Tibial nerve (tissue), 4 donors: ENCODE measurements around the gene TBC1D22A. TPM values are rescaled to one million over a fixed set of nuclear protein-coding genes. Genes with fewer than 3 reads are reported as not detected.

Source experiments
- DNase-seq, 2 donors: peaks; one replicate each; pipeline ENCODE4 v3.0.0-alpha.2; 2019; ENCODE audit warnings: low spot score in 2 of 2
- H3K27ac ChIP-seq, 4 donors: fragments of 200-600 bp; sonication (generic) in 3 of 4; one replicate each; pipeline ENCODE4 v1.5.1; 2017 to 2019; ENCODE audit warnings: mild to moderate bottlenecking in 1 of 4
- H3K27me3 ChIP-seq, 2 donors: fragments of 200-600 bp; sonication (generic) in 1 of 2; one replicate each; pipeline versions ENCODE4 v1.5.1 to v1.6.0; 2017 to 2019
- H3K36me3 ChIP-seq, 3 donors: fragments of 200-600 bp; sonication (generic); one replicate each; pipeline ENCODE4 v1.5.1; 2018 to 2019
- H3K4me1 ChIP-seq, 4 donors: fragments of 200-600 bp; sonication (generic) in 3 of 4; one replicate each; pipeline ENCODE4 v1.5.1; 2017 to 2019
- H3K4me3 ChIP-seq, 4 donors: fragments of 200-600 bp; sonication (generic) in 3 of 4; one replicate each; pipeline ENCODE4 v1.5.1; 2017 to 2019; ENCODE audit warnings: mild to moderate bottlenecking in 1 of 4, moderate library complexity in 1 of 4
- H3K9me3 ChIP-seq, 4 donors: fragments of 200-600 bp; sonication (generic) in 3 of 4; one replicate each; pipeline ENCODE4 v1.5.1; 2017 to 2019
- CTCF ChIP-seq, 5 experiments: fragments of 200-600 bp in 3 of 5; fragments of 450-650 bp in 2 of 5; sonication (generic) in 3 of 5; IDR thresholded peaks; one replicate each; pipeline ENCODE4 v1.5.1; 2016 to 2019; ENCODE audit warnings: antibody characterized with exemption in 5 of 5, mild to moderate bottlenecking in 3 of 5, moderate library complexity in 2 of 5
- EP300 ChIP-seq, 2 donors: sonication (generic); formaldehyde crosslinking; IDR thresholded peaks; one replicate each; pipeline ENCODE4 v1.6.1; 2017; ENCODE audit warnings: antibody characterized with exemption in 2 of 2, mild to moderate bottlenecking in 1 of 2
- POLR2A ChIP-seq, 2 donors: fragments of 450-650 bp; IDR thresholded peaks; one replicate each; pipeline ENCODE4 v1.6.1; 2017; ENCODE audit warnings: antibody characterized with exemption in 2 of 2, mild to moderate bottlenecking in 2 of 2, moderate library complexity in 2 of 2
- WGBS, 2 donors: methylation state at CpG; one replicate each; pipeline ENCODE4 v1.1.5; 2018; 5-methylcytosine and 5-hydroxymethylcytosine counted together
- total RNA-seq, 4 donors: library from RNA; depleted of rRNA; stranded (reverse); fragments of >200 nt; gene quantifications; one replicate each; pipeline ENCODE4 v1.1.0, GENCODE V29; 2016

Gene TBC1D22A
- total RNA-seq, 4 donors from 2014 or later, result 27.3 to 35.4 (median 29.3) TPM

GRCh38 chr22:47219789-47220188, 457.3 kb downstream of the TBC1D22A start:
- Histone ChIP-seq H3K36me3 (no peaks in the 10 kb centered on the region), H3K27me3 (no peaks in the 10 kb centered on the region), H3K9me3 (no peaks in the 10 kb centered on the region), H3K4me3 (no peak overlapping the region), H3K4me1 (no peaks in the 10 kb centered on the region), H3K27ac (no peak overlapping the region)
- no peak for TF ChIP-seq EP300 (IDR thresholded peaks at IDR 0.05)
- TF ChIP-seq CTCF (IDR thresholded peaks at IDR 0.05), result no peak
- TF ChIP-seq POLR2A (IDR thresholded peaks at IDR 0.05), result no peak
- 93 to 96% methylated on average over 10 of the region's 10 CpGs for WGBS, 2 donors
- DNase-seq, result no peak

GRCh38 chr22:47220752-47221151, 458.3 kb downstream of the TBC1D22A start:
- TF ChIP-seq CTCF (IDR thresholded peaks at IDR 0.05), result no peak
- no peak for TF ChIP-seq EP300 (IDR thresholded peaks at IDR 0.05)
- no peak for TF ChIP-seq POLR2A (IDR thresholded peaks at IDR 0.05)
- no peaks in the 10 kb centered on the region for H3K27me3 ChIP-seq
- H3K4me1 ChIP-seq, result no peaks in the 10 kb centered on the region
- H3K36me3 ChIP-seq, result no peaks in the 10 kb centered on the region
- H3K9me3 ChIP-seq, result no peaks in the 10 kb centered on the region
- no peak overlapping the region for H3K4me3 ChIP-seq
- 81 to 87% methylated on average over 5 of the region's 5 CpGs for WGBS, 2 donors
- DNase-seq, result no peak
- no peak overlapping the region for H3K27ac ChIP-seq

GRCh38 chr22:47221840-47222615, 459.6 kb downstream of the TBC1D22A start:
- no peaks in the 10 kb centered on the region for H3K36me3 ChIP-seq
- 57 to 58% methylated on average over 20 of the region's 20 CpGs for whole genome bisulfite sequencing, 2 donors
- no peaks in the 10 kb centered on the region for H3K27me3 ChIP-seq
- H3K9me3 ChIP-seq, result no peaks in the 10 kb centered on the region
- no peaks in the 10 kb centered on the region for H3K4me1 ChIP-seq
- no peak overlapping the region for H3K4me3 ChIP-seq
- no peak for DNase-seq
- TF ChIP-seq EP300 (IDR thresholded peaks at IDR 0.05) (no peak), POLR2A (IDR thresholded peaks at IDR 0.05) (no peak), CTCF (IDR thresholded peaks at IDR 0.05) (no peak)
- H3K27ac ChIP-seq, result no peak overlapping the region

Other genes starting within 250 kb of the TBC1D22A start
- 1 to 10 TPM; 1.0 to 5.9 (median 2.6) TPM for gene CELSR1, start 225.0 kb upstream of the TBC1D22A start, total RNA-seq
- gene GRAMD4, start 142.3 kb upstream of the TBC1D22A start, total RNA-seq, result 100 to 1,000 TPM in 1 of 4 donors, 10 to 100 TPM in 3; 18.2 to 299 (median 54.3) TPM
- gene CERK, start 24.4 kb upstream of the TBC1D22A start, total RNA-seq, result 10 to 100 TPM; 20.3 to 42.0 (median 24.7) TPM